Measurements from ENCODE around the gene CALM3.
"Not testable (repeated sequence)": the region's sequence is repeated elsewhere in the genome, so short reads cannot be mapped to it uniquely, and the experiment has no call there.

The CALM3 gene

DNA sequence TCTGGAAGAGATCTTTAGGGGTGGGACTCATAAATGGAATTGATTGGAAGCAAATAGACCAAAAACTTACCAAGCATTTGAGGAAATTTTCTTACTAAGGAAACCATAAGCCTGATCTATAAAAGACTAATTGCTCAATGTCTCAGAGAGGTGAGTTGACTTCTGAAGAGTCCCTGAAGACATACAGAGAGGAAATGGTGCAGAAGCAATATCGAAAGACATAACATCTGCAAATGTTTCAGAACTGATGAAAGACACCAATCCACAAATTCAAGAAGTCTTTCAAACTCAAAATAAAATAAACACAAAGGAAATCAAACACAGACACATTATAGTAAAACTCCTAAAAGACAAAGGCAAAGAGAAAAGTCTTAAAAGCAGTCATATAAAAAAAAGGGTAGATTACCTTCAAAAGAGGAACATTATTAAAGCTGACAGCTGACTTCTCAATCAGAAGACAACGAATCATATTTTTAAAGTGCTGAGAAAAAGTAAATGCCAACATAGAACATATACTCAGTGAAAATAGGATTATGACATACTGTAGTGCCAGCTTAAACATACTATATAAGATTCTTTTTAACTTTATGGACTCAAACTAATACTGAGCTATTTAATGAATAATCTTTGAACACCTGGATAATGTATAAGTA, 45.4 kb upstream of the CALM3 start:
- Histone ChIP-seq H3K4me1 (ENCODE audit: insufficient read depth, low read length, poor library complexity, severe bottlenecking) (no peaks in the 10 kb centered on the region), H3K9me2 (replicated peaks; ENCODE audit: low read depth, low read length) (no peaks in the 10 kb centered on the region), H3K79me2 (ENCODE audit: insufficient read depth, low read length) (no peaks in the 10 kb centered on the region), H3K4me3 (ENCODE audit: low read length, poor library complexity, severe bottlenecking) (no peak overlapping the region), H3K9ac (ENCODE audit: low read depth, low read length, poor library complexity, severe bottlenecking) (no peak overlapping the region), H3K9me3 (ENCODE audit: insufficient read depth, low read depth, low read length) (peaks cover 5% of the 10 kb centered on the region; the same call in 1 of the 2 replicates), H3K36me3 (ENCODE audit: insufficient read depth, low read length) (no peaks in the 10 kb centered on the region), H3K27me3 (ENCODE audit: insufficient read depth, low read length, poor library complexity, severe bottlenecking) (no peaks in the 10 kb centered on the region), H3F3A (ENCODE audit: low read depth) (no peaks in the 10 kb centered on the region), H2AFZ (ENCODE audit: low read length) (no peak overlapping the region), H3K4me2 (ENCODE audit: low read depth, low read length, poor library complexity, severe bottlenecking) (no peak overlapping the region), H4K20me1 (ENCODE audit: insufficient read depth, low read length, poor library complexity, severe bottlenecking) (no peaks in the 10 kb centered on the region)
- no peak for TF ChIP-seq EZH2phosphoT487 (IDR thresholded peaks at IDR 0.05; ENCODE audit: borderline replicate concordance)
- TF ChIP-seq, protein P1, sequence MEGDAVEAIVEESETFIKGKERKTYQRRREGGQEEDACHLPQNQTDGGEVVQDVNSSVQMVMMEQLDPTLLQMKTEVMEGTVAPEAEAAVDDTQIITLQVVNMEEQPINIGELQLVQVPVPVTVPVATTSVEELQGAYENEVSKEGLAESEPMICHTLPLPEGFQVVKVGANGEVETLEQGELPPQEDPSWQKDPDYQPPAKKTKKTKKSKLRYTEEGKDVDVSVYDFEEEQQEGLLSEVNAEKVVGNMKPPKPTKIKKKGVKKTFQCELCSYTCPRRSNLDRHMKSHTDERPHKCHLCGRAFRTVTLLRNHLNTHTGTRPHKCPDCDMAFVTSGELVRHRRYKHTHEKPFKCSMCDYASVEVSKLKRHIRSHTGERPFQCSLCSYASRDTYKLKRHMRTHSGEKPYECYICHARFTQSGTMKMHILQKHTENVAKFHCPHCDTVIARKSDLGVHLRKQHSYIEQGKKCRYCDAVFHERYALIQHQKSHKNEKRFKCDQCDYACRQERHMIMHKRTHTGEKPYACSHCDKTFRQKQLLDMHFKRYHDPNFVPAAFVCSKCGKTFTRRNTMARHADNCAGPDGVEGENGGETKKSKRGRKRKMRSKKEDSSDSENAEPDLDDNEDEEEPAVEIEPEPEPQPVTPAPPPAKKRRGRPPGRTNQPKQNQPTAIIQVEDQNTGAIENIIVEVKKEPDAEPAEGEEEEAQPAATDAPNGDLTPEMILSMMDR (conservative IDR thresholded peaks at IDR 0.05; ENCODE audit: low read length), result no peak

DNA sequence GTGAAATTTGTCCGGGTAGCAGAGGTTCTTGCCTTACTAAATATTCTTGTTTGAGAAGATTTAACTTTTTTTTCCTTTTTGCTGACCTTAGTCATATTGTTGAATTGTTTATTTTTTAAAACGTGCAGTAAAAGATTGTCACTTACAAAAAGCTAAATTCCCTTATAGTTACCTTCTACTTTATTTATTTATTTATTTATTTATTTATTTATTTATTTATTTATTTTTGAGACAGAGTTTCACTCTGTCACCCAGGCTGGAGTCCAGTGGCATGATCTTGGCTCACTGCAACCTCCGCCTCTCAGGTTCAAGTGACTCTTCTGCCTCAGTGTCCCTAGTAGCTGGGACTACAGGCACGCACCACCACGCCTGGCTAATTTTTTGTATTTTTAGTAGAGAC, 44.7 kb upstream of the CALM3 start:
- H3K9ac ChIP-seq (ENCODE audit: low read depth, low read length, poor library complexity, severe bottlenecking); H3K27me3 ChIP-seq (ENCODE audit: insufficient read depth, low read length, poor library complexity, severe bottlenecking); H3K4me1 ChIP-seq (ENCODE audit: insufficient read depth, low read length, poor library complexity, severe bottlenecking); H3K36me3 ChIP-seq (ENCODE audit: insufficient read depth, low read length); H2AFZ ChIP-seq (ENCODE audit: low read length); H3K4me2 ChIP-seq (ENCODE audit: low read depth, low read length, poor library complexity, severe bottlenecking); H4K20me1 ChIP-seq (ENCODE audit: insufficient read depth, low read length, poor library complexity, severe bottlenecking); H3K4me3 ChIP-seq (ENCODE audit: low read length, poor library complexity, severe bottlenecking); H3F3A ChIP-seq (ENCODE audit: low read depth); H3K9me3 ChIP-seq (ENCODE audit: insufficient read depth, low read depth, low read length); H3K79me2 ChIP-seq (ENCODE audit: insufficient read depth, low read length); H3K9me2 ChIP-seq (replicated peaks; ENCODE audit: low read depth, low read length): not testable (repeated sequence)

DNA sequence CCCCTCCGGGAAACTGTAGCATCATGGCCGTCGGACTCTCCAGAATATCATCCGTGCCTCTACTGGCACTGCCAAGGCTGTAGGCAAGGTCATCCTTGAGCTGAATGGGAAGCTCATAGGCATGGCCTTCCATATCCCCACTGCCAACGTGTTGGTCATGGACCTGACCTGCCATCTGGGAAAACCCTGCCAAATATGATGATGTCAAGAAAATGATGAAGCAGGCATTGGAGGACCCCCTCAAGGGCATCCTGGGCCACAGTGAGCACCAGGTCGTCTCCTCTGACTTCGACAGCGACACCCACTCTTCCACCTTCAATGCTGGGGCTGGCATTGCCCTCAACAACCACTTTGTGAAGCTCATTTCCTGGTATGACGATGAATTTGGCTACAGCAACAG, 41.9 kb upstream of the CALM3 start:
- H3K9ac ChIP-seq (ENCODE audit: low read depth, low read length, poor library complexity, severe bottlenecking), result no peak overlapping the region
- no peaks in the 10 kb centered on the region for H3K9me2 ChIP-seq (replicated peaks; ENCODE audit: low read depth, low read length)
- no peaks in the 10 kb centered on the region for H3K4me1 ChIP-seq (ENCODE audit: insufficient read depth, low read length, poor library complexity, severe bottlenecking)
- no peaks in the 10 kb centered on the region for H3K79me2 ChIP-seq (ENCODE audit: insufficient read depth, low read length)
- H4K20me1 ChIP-seq (ENCODE audit: insufficient read depth, low read length, poor library complexity, severe bottlenecking), result no peaks in the 10 kb centered on the region
- H3K27me3 ChIP-seq (ENCODE audit: insufficient read depth, low read length, poor library complexity, severe bottlenecking), result no peaks in the 10 kb centered on the region
- H3K9me3 ChIP-seq (ENCODE audit: insufficient read depth, low read depth, low read length), result no peaks in the 10 kb centered on the region
- TF ChIP-seq EZH2phosphoT487 (IDR thresholded peaks at IDR 0.05; ENCODE audit: borderline replicate concordance), result no peak
- TF ChIP-seq, protein P1 (conservative IDR thresholded peaks at IDR 0.05; ENCODE audit: low read length), result no peak
- H3F3A ChIP-seq (ENCODE audit: low read depth), result no peaks in the 10 kb centered on the region
- no peaks in the 10 kb centered on the region for H3K36me3 ChIP-seq (ENCODE audit: insufficient read depth, low read length)
- no peak overlapping the region for H3K4me3 ChIP-seq (ENCODE audit: low read length, poor library complexity, severe bottlenecking)
- H2AFZ ChIP-seq (ENCODE audit: low read length), result no peak overlapping the region
- H3K4me2 ChIP-seq (ENCODE audit: low read depth, low read length, poor library complexity, severe bottlenecking), result no peak overlapping the region

DNA sequence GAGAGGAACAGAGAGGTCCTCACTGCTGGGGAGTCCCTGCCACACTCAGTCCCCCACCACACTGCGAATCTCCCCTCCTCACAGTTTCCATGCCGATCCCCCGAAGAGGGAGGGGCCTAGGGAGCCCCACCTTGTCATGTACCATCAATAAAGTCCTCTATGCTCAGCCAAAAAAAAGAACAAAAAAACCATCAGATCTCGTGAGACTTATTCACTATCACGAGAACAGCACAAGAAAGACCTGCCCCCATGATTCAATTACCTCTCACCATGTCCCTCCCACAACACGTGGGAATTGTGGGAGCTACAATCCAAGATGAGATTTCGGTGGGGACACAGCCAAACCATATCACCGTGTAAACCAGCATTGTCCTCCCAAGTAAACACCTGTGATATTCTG, 41.5 kb upstream of the CALM3 start:
- not testable (repeated sequence) for H2AFZ ChIP-seq (ENCODE audit: low read length); H3K9me2 ChIP-seq (replicated peaks; ENCODE audit: low read depth, low read length); H3F3A ChIP-seq (ENCODE audit: low read depth); H4K20me1 ChIP-seq (ENCODE audit: insufficient read depth, low read length, poor library complexity, severe bottlenecking); H3K9ac ChIP-seq (ENCODE audit: low read depth, low read length, poor library complexity, severe bottlenecking); H3K36me3 ChIP-seq (ENCODE audit: insufficient read depth, low read length); H3K79me2 ChIP-seq (ENCODE audit: insufficient read depth, low read length); H3K4me2 ChIP-seq (ENCODE audit: low read depth, low read length, poor library complexity, severe bottlenecking); H3K27me3 ChIP-seq (ENCODE audit: insufficient read depth, low read length, poor library complexity, severe bottlenecking); H3K4me3 ChIP-seq (ENCODE audit: low read length, poor library complexity, severe bottlenecking); H3K4me1 ChIP-seq (ENCODE audit: insufficient read depth, low read length, poor library complexity, severe bottlenecking); H3K9me3 ChIP-seq (ENCODE audit: insufficient read depth, low read depth, low read length)

Measured in Loucy (cell line).